GM21528 (cell line): ENCODE data around the gene NOTCH3.

Experiments used
- ATAC-seq: cut with Tn5 transposase; IDR thresholded peaks from one replicate; pipeline ENCODE4 v1.9.1; 2021; ENCODE audit warnings: mild to moderate bottlenecking, moderate library complexity; ENCODE audit not compliant: unreplicated experiment, low FRiP score

The NOTCH3 gene

DNA sequence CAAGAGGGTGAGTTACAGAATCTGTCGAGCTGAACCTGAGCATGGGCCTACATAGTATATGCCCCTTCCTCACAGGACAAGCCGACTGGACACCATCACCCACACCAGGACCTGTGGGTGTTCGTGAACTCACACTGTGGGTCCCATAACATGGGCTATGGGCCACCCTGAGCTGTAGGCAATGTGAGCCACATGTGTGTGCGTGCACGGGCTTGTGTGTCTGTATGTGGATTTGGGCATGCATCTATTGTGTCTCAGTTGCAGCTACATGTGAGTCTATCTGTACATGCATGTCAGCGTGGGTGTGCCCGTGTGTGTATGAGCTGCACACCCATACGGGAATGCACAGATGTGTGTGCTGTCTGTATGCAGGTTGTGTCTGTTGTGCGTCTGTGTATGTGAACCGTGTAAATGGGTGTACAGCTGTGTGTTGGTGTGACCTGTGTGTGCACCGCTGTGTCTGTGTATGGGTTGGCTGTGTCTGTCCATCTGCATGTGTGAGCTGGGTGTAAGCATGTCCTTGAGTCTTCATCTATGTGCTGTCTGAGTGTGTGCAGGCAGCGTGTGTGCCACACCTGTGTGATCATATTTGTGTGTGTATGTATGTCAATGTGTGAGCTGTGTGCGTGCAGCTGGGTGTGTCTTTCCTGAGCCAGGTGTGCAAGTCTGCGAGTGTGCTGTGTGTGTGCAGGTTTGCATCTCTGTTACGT lies 1.7 kb downstream of the NOTCH3 start:
- no peak for ATAC-seq

GRCh38 chr19:15197942-15198341 lies 2.9 kb downstream of the NOTCH3 start:
- no peak for ATAC-seq

DNA sequence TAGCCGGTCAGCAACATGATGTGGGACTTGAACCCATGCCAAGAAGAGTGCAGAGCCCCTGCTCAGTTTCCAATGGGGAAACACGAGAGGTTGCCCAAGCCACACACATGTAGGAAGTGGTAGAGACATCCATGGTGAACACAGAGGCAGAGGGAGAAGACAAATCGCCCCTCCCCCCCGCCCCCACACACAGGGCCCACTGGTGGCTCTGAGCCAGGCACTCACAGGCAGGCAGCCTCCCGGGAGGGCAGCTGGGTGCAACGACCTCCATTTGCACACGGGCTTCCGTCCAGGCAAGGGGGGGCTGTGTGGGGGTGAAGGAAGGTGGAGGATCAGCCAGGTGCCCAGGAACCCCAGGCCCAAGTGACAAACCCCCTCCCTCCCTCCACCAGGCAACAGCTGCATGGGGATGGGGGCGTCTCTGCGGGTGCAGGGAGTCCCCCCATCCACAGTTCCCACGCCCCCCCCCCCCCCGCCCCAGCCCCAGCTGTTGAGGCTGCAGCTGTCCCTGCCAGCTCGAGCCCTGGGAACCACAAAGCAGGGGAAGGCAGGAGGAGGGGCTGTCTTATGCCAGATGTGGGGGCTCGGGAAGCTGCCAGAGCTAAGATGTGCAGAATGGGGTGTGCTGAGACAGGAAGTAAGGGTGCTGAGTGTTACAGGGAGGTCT lies 3.4 kb downstream of the NOTCH3 start:
- ATAC-seq, result no peak

DNA sequence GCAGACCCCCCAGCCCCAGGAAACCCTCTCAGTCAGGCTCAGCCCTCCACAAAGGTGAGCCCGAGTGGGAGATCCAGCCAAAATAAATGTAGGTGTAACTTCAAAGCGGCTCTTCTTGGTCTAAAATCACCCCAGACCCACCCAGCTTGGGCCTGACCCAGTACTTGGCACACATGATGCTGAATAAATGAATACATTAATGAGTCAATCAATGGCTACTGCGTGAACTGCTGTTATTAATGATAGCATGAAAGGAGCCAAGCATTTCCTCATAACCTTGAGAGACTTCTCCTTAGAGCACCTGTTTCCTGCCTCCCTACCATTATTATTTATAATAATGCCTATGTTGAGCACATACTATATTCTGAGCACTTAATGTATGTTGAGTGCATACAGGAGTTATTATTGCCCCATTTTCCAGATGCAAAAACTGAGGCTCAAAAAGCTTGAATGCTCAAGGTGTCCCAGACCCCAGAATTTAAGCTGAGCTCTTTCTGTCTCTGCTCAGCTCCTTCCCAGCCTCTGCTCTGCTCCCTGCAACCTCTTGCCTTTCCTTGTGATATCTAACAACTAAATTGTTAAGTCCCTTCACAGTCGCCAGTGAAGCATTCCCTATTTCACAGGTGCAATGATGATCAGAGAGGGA lies 4.3 kb downstream of the NOTCH3 start:
- ATAC-seq, result no peak

- no peak for ATAC-seq
Observed at GRCh38 chr19:15195371-15196334, 5.1 kb downstream of the NOTCH3 start.

GRCh38 chr19:15194938-15195337 lies 5.9 kb downstream of the NOTCH3 start:
- no peak for ATAC-seq

DNA sequence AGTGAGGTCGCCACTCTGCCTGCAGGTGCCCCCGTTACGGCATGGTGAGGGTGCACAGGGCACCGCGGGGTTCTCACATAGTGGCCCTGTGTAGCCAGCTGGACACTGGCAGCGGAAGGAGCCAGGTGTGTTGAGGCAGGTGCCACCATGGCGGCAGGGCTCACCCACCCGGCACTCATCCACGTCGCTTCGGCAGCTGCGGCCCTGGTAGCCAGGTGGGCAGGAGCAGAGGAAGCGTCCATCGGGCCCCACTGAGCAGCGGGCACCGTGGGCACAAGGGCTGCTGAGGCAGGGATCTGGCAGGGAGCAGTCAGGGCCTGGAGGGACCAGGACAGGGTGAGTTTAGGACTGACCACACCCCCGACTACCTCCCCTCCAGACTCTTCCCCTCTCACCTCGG lies 8.8 kb downstream of the NOTCH3 start:
- ATAC-seq, result no peak

- no peak for ATAC-seq
Observed at GRCh38 chr19:15191514-15191913, 9.3 kb downstream of the NOTCH3 start.

DNA sequence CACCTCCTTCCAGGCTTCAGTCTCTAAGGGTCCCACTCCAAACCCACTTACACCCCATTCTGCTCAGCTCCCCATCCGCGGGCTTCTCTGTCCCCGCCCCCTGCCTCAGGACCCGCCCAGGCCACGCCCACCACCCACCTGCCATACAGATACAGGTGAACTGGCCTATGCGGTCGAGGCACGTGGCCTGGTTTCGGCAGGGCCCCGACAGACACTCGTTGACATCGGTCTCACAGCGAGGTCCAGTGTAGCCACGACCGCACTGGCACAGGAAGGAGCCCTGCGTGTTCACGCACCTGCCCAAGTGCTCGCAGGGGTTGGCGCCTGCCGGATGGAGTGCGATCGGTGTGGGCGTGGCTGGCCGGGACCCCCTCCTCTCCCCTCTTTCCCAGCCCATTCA lies 11.9 kb downstream of the NOTCH3 start:
- no peak for ATAC-seq

- no peak for ATAC-seq
Observed at GRCh38 chr19:15187026-15188007, 13.5 kb downstream of the NOTCH3 start.

DNA sequence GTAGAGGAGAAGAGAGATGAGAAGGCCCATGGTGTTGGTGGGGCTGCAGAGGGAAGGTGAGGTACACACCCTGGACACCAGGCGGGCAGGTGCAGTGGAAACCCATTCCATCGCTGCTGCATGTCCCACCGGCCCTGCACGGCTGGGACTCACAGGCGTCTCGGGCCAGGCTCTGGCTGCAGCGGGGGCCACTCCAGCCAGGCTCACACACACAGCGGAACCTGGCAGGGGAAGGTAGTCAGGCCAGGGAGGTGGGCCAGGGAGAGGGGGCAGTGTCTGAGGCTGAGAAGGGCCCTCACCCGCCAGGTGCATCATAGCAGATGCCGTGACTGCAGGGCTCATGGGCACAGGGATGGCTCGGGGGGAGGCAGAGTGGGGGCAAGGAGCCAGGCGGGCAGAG lies 15.6 kb downstream of the NOTCH3 start:
- ATAC-seq, result no peak

DNA sequence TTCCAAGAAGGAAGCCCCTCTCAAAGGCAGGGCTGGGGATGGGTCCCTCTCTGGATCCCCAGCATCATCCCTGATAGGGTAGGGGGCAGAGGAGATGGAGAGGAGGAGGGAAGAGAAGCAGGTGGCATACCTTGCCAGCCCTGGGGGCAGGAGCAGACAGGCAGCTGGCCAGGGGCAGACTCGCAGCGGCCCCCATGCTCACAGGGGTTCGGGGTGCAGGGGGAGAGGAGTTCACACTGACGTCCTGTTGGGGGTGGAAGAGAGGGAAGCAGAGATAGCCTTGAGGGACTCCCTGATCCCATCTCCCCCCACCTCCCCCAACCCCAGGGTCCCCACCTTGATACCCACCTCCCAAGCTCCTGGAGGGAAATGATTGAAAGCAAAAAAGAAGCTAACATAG lies 16.0 kb downstream of the NOTCH3 start:
- ATAC-seq, result no peak

DNA sequence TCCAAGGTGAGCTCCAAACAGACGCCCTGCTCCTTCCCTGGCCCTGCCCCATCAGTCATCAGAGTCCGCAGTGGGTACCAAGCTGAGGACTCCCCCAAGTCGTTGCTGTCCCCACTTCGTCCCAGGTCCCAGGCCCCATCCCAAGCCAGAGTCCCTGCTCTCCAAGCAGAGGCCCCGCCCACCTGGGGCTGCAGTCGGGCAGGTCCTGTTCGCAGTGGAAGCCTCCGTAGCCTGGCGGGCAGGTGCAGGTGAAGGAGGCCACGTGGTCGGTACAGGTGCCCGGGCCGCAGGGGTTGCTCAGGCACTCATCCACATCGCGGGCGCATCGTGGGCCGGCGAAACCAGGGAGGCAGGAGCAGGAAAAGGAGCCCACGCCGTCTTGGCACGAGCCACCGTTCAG lies 19.4 kb downstream of the NOTCH3 start:
- ATAC-seq, result no peak

- no peak for ATAC-seq
Observed at GRCh38 chr19:15180451-15181390, 20.1 kb downstream of the NOTCH3 start.

DNA sequence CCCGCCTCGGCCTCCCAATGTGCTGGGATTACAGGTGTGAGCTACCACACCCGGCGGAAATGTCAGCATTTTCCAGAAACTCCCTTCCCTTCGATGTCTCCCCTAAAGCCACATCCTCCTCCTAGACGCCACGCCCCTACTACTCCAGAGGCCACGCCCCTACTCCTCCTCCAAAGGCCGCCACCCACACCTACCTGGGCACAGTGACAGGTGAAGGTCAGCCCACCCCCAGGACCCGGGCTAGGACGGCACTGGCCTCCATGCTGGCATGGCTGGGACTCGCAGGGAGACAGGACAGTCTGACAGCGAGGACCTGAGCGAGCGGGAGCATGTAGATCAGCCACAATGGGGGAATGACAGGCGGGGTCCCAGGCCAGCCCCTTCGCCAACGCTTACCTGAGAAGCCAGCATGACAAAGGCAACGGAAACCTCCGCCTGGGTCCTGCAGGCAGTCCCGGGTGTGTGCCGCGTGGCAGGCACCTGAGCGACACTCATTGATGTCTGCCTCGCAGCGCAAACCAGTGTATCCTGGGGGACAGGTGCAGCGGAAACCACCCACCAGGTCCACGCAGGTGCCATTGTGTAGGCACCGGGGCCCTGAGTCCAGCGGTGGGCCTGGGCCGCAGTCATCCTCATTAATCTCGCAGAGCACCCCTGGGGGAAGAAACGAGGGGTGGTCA lies 22.0 kb downstream of the NOTCH3 start:
- no peak for ATAC-seq

DNA sequence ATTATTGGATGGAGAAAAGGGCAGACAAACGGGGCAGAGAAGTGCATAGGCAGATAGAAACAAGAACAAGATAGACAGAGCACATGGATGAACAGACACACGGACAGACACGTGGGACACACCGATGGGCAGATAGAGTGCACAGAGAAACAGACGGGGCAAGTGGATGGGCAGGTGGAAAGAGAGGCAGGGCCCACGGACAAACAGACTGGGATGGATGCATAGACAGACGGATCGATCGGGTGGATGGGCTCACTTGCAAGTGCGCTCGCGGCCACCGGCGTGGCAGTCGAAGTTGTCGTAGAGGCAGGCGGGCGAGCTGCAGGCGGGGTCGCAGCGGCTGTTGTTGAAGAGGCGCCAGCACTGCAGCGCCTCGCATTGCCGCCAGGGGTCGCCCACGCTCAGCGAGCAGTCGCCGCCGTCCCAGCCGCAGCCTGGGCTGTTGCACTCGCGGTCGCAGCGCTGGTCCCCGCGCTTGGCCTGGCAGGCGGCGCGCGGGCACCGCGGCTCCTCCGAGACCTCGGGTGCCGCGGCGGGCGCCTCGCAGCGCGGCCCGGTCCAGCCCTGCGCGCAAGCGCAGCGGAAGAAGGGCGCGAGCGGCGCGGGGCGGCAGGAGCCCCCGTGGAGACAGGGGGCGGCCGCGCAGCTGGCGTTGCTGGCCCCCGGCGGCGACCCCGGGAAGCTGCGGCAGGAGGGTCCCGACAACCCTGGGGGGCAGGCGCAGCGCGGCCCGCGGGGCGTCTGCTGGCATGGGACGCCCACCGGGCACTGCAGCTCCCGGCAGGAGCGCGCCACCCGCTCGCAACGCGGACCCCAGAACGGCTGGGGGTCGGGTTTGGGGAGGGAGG lies 23.3 kb downstream of the NOTCH3 start:
- no peak for ATAC-seq

DNA sequence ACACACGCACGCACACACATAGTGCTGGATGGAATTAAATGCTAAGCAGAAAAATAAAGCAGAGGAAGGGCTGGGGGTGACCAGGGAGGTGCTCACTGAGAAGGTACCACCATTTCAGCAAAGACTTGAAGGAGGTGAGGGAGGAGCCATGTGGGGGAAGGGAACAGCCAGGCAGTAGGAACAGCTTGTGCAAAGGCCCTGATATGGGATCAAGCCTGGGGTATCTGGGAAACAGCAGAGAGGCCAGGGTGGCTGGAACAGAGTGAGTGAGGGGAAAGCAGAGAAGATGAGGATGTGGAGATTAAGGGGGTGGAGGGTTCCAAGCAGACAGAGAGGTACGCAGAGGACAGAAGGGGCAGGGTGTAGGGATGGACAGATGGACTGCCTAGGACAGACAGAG lies 25.2 kb downstream of the NOTCH3 start:
- ATAC-seq, result no peak
